HFF-Myc (cell line): ENCODE measurements around the gene ERFE.

Experiments
- DNase-seq: peaks from one replicate; pipeline ENCODE4 v3.0.0-alpha.2; 2011; ENCODE audit warnings: low read depth; ENCODE audit errors: extremely low read depth
- H3K4me3 ChIP-seq: replicated peaks from 2 replicates; pipeline ENCODE4 v1.5.1; 2011; ENCODE audit warnings: low read depth, mild to moderate bottlenecking, control low read depth, low read length
- TF ChIP-seq, protein P1 (sequence below): IDR thresholded peaks from 2 replicates; pipeline ENCODE4 v1.5.1; 2012; ENCODE audit warnings: mild to moderate bottlenecking, low read depth, low read length, control low read depth; ENCODE audit errors: missing control alignments

ERFE gene

DNA sequence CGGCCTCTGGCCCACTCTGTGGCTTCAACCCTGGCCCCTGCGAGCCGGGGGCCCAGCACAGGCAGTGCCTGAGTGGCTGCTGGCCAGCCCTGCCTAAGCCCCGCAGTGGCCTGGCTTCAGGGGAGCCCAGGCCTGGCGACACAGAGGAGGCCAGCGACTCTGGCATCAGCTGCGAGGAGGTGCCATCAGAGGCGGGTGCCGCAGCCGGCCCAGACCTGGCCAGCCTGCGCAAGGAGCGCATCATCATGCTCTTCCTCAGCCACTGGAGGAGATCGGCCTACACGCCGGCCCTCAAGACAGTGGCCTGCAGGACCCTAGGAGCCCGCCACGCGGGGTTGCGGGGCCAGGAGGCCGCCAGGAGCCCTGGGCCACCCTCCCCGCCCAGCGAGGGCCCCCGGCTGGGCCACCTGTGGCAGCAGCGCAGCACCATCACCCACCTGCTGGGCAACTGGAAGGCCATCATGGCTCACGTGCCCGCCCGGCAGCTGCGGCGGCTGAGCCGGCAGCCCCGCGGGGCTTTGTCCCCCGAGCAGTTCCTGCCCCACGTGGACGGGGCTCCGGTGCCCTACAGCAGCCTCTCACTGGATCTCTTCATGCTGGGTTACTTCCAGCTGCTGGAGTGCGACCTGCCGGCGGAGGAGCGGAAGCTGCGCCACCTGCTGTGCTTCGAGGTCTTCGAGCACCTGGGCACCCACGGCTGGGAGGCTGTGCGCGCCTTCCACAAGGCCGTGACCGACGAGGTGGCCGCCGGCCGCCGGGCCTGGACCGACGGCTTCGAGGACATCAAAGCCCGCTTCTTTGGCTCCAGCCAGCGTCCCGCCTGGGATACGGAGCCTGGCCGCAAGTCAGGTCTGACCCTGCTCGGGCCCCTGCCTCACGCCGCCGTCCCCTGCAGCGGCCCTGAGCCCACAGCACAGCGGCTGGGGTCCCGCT lies 27.8 kb upstream of the ERFE start:
- no peak overlapping the region for H3K4me3 ChIP-seq
- TF ChIP-seq, protein P1, sequence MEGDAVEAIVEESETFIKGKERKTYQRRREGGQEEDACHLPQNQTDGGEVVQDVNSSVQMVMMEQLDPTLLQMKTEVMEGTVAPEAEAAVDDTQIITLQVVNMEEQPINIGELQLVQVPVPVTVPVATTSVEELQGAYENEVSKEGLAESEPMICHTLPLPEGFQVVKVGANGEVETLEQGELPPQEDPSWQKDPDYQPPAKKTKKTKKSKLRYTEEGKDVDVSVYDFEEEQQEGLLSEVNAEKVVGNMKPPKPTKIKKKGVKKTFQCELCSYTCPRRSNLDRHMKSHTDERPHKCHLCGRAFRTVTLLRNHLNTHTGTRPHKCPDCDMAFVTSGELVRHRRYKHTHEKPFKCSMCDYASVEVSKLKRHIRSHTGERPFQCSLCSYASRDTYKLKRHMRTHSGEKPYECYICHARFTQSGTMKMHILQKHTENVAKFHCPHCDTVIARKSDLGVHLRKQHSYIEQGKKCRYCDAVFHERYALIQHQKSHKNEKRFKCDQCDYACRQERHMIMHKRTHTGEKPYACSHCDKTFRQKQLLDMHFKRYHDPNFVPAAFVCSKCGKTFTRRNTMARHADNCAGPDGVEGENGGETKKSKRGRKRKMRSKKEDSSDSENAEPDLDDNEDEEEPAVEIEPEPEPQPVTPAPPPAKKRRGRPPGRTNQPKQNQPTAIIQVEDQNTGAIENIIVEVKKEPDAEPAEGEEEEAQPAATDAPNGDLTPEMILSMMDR: no peak
- DNase-seq: no peak

- no peak for DNase-seq
- TF ChIP-seq, protein P1: no peak
- no peak overlapping the region for H3K4me3 ChIP-seq
These were observed 26.9 kb upstream of the ERFE start for GRCh38 chr2:238131761-238132462.

DNA sequence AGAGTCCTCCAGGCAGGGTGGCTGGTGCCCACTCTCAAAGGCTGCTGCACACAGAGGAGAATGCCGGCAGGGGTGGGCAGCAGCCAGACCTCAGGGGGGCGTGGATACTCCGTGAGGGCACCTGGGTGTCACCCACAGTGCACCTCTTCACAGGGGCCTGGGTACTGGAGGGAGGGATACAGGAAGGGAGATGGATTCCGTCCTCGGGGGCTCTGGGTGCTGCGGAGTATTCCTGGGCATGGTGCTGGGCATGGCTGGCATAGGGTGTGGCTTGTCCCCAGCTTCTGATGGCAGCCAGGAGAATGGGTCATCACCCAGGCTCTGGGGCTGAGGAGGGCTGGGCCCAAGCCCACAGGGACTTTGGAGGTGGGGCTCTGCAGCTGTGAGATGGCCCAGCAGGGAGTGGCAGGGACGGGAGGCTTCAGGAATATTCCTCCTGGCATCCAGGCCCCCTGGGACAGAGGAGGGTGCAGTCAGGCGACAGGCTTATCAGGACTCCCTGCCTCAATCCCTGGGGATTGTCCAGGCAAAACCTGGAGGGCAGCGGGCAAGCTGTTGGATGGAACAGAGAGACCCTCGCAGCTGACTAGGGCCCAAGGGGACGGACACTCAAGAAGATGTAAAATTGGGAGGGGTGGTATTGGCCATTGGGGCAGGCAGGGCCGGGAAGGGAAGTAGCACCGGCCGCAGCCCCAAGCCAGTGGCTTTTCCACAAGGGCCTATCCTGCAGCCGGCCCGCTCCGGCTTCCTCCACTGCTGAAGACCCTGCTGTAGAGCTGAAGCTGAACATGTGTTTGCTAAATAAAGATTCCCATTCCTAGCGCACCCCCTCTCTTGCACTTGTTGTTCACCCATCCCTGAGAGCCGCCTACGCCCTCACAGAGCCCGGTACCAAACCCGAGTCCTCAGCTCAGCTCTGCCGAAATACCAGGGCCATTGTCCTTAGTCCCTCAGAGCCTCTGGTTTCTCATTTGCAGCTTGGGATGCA lies 26.0 kb upstream of the ERFE start:
- no peak overlapping the region for H3K4me3 ChIP-seq
- TF ChIP-seq, protein P1: no peak
- DNase-seq: no peak

GRCh38 chr2:238133499-238134392 lies 25.0 kb upstream of the ERFE start:
- DNase-seq: no peak
- TF ChIP-seq, protein P1: no peak
- H3K4me3 ChIP-seq: no peak overlapping the region

DNA sequence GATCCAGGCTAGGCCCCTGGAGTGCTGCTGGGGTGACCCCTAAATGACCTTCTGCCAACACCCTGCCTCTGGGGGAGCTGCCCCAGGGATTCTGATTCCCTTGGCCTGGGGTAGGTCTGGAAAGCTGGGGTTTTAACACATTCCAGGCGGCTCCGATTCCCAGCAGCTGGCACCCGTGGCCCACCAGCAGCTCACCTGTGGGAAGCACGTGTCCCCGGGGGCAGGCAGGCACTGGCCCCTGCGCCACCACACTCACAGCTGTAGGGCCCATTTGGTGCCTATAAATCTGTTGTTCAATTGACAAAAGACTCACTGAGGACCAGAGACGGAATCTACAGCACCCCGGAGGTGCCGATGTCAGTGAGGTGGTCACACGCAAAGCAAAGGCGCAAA lies 24.4 kb upstream of the ERFE start:
- DNase-seq: no peak
- TF ChIP-seq, protein P1: no peak
- no peak overlapping the region for H3K4me3 ChIP-seq
